GM19035 (cell line): ENCODE data around the gene IFNA17.
"Not testable (repeated sequence)": the region's sequence is repeated elsewhere in the genome, so short reads cannot be mapped to it uniquely, and the experiment has no call there.

Experiments used
- ATAC-seq: cut with Tn5 transposase; IDR thresholded peaks from one replicate; pipeline ENCODE4 v1.9.1; 2021; ENCODE audit not compliant: unreplicated experiment

The IFNA17 gene

DNA sequence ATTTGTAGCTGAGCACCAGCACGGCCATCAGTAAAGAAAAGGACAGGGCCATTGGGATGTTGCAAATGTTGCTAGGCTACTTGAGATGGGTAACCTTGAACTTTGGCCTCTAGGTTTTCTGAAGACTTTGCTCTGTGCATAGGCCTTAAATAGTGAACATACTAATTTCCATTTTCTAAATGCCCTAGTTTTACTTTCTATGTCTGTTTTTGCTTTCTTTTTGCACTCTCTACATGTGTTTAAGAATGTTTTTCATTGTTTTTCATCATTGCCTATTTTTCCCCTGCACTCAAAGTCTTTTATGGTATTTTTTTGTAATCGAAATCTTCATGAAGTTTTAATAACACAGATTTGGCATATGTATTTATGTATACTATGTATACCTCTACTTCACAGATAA lies at the start of gene IFNA17:
IFNA17 (minus strand) TSS at position 101 of the 400 bp plus-strand sequence; CDS start at position 52, 49 bp downstream.
- ATAC-seq: no peak

DNA sequence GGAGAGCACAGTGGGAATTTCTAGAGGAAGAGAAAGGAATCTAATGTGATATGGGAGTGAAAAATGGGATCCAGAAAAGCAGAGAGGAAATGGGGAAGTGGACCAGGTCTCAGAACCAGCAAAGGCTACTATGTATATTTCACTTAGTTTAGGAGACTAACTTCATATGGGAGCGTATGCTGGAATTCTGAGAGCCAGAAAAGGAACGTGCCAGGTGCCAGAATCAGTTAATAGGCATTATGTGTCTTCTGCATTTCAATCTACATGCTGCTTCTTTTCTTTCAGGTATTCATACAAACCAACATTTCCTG lies 40.3 kb upstream of the IFNA17 start:
- no peak for ATAC-seq

DNA sequence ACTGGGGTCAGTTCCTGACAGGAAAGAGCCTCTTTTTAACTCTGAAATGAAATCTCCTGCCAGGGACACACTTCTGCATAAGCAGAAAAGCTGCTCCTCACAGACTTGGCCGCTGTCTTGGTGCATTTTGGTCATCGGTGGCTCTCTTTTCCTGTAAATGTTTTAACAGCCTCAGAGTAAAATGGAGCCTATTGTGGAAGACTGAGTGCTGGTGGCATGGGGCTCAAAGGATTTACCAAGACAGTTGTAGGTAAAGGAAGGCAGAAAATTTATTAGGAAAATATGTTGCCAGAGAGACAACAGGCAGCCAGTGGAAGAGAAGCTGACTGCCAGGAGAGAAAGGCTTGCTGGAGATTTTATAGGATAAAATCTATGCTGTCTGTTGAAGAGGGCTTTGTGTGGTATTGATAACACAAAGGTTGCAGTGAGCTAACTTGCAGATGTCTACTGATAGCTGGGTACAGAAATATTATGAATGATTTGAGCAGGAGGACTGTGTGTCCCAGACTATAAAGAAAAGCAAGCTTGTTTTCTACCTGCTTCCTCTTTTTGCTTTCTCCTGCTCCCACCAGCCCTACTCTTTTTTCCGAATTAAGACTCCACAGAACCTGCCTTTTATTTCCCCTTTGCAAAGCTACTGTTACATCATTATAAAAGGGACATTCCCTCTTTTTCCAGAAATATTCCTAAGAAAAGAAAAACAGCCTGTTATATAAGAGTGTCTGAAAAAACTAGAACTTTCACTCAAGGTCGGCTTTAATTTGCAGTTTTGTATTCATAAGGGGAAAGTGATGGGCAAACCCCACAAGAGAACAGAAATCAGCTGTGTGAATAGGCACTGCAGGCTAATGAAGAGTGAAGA lies 39.7 kb upstream of the IFNA17 start:
- peak; percentile 64 for ATAC-seq

DNA sequence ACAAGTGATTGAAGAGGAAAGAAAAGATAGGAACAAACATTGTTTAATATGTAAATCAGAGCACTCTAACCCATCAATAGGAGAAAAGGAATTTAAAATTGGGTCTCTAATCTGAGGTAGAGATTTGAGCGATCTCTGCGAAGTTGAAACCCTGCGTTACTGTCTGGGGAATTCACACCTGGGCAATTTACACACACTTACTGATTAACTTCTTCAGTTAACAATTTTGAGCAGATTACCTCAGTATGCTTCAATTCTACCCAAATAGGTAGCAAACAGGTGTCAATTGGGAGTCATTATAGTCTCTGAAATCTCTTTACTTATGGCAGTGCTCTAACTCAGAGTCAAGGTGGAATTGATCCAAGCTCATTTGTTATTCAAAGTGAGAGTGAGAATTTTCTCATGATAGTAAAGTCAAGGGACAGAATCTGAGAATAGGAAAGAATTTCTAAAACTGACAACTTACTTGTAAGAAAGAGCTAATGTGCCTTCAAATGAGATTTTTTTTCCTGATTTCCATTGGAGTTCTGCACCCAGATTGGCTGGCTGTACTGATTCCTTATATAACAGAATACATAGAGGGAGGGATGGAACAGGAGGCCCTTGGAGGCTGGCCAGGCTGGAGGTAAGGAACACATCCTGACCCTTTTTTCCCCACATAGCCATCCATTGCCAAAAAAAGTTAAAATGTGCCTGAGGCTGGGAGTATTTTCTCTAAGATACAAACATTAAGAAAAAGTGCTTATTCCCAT lies 38.9 kb upstream of the IFNA17 start:
- ATAC-seq: no peak

DNA sequence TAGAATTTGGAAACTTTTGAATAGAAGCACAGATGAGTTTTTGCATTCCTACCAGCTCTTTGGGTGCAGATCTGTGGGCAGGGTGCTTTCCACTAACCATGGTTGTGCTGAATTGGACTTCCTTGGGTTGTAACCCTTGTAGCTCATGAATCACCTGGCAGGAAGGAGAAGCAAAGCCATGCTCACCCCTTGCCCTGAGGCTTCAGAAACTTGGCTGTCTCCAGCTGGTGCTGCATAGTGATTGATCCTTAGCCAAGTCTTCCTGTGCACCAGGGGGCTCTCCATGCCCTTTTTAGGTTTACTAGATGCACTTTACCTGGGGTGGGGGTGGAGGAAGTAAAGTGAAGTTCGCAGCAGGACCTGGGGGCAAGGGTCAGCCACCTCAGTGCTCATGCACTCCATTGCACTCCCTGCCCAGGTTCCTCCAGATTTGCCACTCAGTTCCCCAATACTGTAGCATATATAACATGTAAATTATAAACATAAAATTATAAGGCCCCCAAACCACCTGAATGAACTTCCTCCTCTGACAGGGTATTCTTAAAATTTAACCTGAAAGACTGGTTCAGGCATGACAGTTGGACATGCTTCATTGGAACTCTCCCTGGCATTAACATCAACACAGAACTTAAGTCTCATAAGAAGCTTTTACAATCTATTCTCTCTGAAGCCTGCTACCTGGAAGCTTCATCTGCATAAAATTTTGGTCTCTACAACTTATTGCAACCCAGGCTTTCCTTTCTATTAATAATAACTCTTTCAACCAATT lies 37.6 kb upstream of the IFNA17 start:
- no peak for ATAC-seq

DNA sequence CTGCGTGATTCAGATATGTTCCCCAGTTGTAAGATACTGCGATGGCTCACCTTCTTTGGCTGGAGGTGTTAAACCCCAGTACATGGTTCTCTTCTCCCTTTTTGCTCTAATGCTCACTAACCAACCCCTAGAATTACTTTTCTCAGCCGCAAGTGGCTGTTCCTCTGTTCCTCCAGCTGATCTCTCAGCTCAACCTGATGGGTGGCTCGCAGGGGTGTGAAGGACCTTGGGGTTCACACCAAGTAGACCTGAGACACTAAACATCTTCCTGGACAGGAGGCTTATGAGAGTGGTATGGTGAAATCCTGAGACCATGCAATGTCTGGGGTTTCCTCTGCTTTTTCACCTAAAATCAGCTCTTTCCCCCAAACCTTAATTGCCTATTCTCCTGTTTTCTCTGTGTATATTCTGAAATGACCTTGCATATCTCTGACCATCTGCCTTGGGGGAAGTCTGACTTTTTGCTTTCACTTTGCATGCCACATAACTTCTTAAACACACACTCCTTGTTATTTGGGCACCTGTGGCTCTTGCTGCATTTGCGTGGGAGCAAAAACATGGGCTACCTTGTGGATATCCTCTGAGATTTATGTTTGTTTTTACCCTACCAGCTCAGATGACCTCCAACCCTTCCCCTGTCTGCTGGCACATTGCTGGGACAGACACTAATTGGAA lies 27.7 kb upstream of the IFNA17 start:
- no peak for ATAC-seq

DNA sequence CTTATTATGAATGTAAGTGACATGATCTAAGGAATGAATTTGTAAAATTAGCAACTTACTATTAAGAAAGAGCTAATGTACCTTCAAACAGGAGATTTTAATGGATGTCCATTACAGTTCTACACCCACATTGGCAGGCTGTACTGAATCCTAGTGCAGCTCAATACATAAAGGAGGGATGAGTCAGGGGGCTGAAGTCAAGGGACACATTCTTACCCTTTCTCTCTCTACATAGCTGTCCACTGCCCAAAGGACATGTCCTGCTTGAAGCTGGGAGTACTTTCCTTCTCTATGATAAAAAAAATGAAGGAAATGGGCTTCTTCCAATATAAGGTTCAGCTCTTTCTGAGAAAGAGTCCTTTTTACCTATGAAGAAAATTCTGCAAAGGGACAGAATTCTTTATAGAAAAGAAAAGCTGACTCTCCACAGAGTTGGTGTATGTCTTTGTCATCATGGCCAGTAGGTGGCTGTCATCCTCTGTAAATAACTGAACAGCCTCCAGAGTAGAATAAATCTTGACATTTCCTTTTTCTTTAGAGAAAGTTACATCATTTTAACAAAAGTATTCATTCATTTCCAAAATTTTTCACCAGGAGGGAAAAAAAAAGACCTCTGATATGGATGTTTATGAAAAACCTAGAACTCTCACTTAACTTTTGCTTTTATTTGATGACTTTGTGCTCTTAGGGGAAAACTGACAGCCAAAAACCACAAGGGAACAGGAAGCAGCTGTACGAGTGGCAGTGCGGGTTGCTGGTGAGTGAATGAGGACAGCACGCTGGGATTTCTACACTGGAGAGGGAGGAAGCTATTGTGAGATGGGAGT lies 24.9 kb upstream of the IFNA17 start:
- peak; percentile 66 for ATAC-seq

DNA sequence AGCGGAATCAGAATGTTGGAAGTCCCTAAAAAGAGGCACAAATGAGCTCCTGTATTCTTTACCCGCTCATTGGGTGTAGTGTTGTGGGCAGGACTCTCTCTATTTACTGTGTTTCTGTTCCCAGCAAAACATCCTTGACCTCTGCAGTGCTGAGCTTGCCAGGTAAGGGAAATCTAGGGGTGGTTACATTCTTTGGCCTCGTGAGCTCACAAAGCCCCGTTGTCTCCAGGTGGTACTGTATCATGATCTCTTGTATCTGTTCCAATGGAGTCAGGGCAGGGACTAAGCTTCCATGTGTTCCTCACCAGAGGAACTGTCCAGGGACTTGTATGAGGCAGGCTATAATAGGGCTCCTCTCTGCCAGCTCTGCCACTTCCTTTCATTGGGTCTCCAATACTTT lies 23.6 kb upstream of the IFNA17 start:
- no peak for ATAC-seq

DNA sequence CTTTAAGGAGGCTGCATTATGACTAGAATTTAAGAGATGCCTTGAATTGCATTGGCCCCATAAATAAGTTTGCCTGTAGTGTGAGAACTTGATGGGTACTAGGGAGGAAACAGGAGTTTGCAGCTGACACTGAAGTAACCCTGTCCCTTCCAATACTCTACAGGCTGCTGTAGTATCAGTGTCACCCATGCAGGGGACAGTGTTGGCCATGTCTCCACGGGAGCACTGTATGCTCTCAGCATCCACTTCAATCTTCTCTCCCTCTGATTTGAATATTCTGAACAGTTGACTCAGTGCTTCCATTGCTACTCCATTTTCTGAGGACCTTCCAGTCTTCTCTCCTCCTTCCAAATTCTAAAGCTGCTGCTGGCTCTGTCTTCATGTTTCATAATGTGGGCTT lies 23.2 kb upstream of the IFNA17 start:
- no peak for ATAC-seq

DNA sequence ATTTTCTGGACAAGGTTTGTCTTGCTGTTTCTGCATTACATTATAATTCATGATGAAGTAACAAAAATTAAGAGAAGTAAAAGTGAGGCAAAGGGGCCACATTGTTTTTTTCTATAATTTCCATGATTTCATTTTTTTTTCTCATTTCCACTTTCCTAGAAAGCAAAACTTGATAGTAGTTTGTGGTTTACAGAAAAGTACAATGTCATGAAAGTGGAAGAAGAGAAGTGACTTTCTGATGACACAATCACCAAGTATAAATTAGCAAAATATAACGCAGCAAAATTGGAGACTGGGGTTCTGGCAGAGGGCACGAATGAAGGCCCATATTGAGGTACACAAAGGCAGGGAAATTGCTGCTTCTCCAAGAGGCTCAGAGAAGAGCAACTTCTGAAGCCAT lies 16.8 kb upstream of the IFNA17 start:
- ATAC-seq: no peak

DNA sequence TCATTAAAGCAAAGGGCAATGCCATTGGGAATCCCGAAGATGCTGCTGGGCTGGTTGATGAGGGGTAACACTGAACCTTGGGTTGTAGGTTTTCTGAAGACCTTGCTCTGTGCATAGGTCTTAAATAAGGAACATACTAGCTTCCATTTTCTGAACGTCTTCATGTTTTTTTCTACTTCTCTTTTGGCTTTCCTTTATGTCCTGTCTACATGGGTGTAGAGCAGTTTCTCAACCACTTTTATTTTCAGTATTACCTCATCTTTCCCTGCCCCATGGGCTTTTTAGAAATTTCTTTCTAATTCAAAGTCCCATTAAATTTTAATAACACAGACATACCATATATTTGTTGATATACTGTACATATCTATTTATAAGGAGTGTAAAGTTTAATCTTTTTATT lies 11.9 kb upstream of the IFNA17 start, which contains the start of gene IFNA14:
IFNA14 (minus strand) TSS at position 95 of the 400 bp plus-strand sequence; CDS start at position 25, 70 bp downstream.
- ATAC-seq: no peak

DNA sequence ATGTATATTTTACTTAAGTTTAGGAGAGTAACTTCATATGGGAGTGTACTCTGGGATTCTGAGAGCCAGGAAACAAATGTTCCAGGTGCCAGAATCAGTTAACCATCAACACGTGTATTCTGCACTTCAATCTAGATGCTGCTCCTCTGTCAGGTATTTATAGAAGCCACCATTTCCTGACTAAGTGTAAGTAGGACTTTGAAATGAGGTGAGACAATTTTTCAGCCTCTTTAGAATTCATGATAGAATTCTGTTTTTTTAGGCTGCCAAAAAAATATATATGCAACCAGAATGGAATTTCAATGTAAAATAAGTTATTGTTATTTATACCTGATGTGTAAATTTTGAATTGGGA lies 8.3 kb upstream of the IFNA17 start:
- ATAC-seq: not testable (repeated sequence)

DNA sequence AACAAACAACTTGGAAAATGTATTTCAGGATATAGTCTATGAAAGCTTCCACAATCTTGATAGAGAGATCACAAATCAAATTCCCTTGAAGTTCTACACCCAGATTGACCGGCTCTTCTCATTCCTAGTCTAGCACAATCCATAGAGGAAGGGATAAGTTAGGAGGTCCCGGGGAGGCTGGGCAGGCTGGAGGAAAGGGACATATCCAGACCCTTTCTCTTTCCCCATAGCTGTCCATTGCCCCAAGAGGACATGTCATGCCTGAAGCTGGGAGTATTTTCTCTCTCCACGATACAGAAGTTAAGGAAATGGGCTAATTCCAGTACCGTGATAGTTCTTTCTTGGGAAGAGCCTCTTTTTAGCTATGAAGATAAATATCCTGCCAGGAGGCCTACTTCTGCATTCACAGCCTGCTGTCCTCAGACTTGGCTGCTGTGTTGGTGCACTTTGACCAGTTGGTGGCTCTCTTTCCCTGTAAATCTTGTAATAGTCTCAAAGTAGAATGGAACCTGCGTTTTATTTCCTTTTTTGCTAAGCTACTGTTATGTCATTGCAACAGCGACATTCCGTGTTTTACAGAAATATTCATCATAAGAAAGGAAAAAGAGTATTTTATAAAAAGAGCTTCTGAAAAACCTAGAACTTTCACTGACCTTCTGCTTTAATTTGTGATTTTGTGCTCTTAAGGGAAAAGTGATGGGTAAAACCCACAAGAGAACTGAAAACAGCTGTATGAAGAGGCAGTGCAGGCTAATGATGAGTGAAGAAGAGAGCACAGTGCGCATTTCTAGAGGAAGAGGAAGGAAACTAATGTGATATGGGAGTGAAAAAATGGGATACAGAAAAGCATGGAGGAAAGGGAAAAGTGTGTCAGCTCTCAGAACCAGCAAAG lies 7.7 kb upstream of the IFNA17 start:
- ATAC-seq: peak; percentile 76

DNA sequence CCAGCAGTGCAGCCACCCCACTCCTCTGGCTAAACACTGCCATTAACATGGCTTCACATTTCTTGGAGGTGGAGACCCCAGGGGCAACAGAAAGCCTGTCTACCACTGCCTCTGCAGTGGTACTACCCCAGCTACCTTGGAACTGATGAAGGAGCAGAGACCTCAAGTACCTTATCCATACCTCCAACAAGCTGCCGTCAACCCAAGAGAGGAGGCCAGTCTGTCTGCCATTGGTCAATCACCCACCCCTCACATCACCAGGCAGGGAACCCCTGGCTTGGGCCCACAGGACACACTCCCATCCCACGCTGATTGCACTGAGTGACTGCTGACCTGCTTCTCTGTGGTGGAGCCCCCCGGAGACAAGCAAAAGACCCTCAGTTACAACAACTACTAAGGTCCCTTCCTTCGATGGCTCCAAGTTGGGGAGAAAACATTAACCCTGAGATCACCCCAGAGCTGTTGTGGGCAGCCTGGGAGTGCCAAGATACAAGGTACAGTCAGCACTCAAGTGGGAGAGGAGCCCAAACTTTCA lies 6.2 kb upstream of the IFNA17 start:
- no peak for ATAC-seq

DNA sequence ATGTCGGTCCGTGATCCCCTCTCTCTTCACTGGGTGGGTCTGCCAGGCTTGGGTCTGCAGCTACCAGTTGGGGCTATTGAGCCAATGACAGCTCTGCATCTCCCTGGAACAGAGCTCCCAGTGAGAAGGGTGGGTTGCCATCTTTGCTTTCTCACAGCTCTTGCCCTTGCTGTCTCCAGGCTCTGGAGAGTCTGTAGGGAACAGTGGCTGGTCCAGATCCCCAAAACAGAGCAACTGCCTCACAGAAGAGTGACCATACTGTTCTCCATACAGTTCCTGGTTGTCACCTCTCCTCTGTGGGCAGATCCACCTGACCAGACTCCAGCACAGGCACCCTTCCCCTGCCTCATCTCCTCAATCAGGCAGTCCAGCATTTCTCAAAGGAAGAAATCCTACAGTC lies 5.2 kb upstream of the IFNA17 start:
- ATAC-seq: no peak

DNA sequence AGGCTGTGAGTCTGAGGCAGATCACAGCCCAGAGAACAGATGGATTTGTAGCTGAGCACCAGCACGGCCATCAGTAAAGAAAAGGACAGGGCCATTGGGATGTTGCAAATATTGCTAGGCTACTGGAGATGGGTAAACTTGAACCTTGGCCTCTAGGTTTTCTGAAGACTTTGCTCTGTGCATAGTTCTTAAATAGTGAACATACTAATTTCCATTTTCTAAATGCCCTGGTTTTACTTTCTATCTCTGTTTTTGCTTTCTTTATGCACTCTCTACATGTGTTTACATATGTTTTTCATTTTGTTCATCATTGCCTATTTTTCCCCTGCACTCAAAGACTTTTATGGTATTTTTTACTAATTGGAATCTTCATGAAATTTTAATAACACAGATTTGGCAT lies 10.8 kb downstream of the IFNA17 start, which contains the start of gene IFNA16:
IFNA16 (minus strand) TSS at position 101 of the 400 bp plus-strand sequence; CDS start at position 95, 6 bp downstream.
- not testable (repeated sequence) for ATAC-seq

DNA sequence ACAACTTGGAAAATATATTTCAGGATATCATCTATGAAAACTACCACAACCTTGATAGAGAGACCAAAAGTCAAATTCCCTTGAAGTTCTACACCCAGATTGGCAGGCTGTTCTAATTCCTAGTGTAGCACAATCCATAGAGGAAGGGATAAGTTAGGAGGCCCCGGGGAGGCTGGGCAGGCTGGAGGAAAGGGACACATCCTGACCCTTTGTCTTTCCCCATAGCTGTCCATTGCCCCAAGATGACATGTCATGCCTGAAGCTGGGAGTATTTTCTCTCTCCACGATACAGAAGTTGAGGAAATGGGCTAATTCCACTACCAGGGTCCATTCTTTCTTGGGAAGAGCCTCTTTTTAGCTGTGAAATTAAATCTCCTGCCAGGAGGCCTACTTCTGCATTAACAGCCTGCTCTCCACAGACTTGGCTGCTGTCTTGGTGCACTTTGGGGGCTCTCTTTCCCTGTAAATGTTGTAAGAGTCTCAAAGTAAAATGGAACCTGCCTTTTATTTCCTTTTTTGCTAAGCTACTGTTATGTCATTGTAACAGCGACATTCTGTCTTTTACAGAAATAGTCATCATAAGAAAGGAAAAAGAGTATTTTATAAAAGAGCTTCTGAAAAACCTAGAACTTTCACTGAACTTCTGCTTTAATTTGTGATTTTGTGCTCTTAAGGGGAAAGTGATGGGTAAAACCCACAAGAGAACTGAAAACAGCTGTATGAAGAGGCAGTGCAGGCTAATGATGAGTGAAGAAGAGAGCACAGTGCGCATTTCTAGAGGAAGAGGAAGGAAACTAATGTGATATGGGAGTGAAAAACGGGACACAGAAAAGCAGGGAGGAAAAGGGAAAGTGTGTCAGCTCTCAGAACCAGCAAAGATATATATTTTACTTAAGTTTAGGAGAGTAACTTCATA lies 14.4 kb downstream of the IFNA17 start:
- peak; percentile 64 for ATAC-seq

DNA sequence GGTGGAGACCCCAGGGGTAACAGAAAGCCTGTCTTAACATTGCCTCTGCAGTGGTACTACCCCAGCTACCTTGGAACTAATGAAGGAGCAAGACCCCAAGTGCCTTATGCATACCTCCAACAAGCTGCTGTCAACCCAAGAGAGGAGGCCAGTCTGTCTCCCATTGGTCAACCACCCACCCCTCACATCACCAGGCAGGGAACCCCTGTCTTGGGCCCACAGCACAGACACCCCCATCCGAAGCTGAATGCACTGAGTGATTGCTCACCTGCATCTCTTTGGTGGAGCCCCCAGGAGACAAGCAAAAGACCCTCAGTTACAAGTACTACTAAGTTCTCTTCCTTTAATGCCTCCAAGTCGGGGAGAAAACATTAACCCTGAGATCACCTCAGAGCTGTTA lies 15.9 kb downstream of the IFNA17 start:
- ATAC-seq: not testable (repeated sequence)
